H1 (cell line): ENCODE measurements around the gene TXNRD2. TPM values are rescaled to one million over a fixed set of nuclear protein-coding genes. Genes with fewer than 3 reads are reported as not detected.

Experiments
- CTCF ChIA-PET: fragments of 300-600 bp; sonication (Branson Sonifier 250); formaldehyde crosslinking; loops from one replicate; lab custom pipeline; 2021; ENCODE audit not compliant: partially characterized antibody; lab: Charles Lee
- POLR2A ChIA-PET: fragments of 300-600 bp; sonication (Branson Sonifier 250); formaldehyde crosslinking; loops from one replicate; lab custom pipeline; 2021; ENCODE audit warnings: inconsistent platforms; ENCODE audit not compliant: partially characterized antibody; lab: Charles Lee
- DNase-seq, 2 experiments: peaks; one replicate each; pipeline versions ENCODE4 v3.0.0 to v3.0.0-alpha.2; 2010 to 2022; ENCODE audit warnings: low spot score in 2 of 2, low read depth in 1 of 2, mixed read lengths in 1 of 2
- FAIRE-seq: peaks from 2 replicates; lab custom pipeline; 2011; peaks lifted over from hg19 to GRCh38; lab: Jason Lieb, UNC
- H2AFZ ChIP-seq: 2 replicates; pipeline ENCODE4 v1.8.1; 2012; ENCODE audit warnings: low read length, inconsistent platforms
- H2AK5ac ChIP-seq: 2 replicates; pipeline ENCODE4 v1.6.1; 2013; ENCODE audit warnings: low read depth, low read length
- H2BK120ac ChIP-seq: replicated peaks from 2 replicates; pipeline ENCODE3; 2013; ENCODE audit warnings: low read depth, low read length, inconsistent platforms
- H2BK12ac ChIP-seq: 2 replicates; pipeline ENCODE4 v1.6.1; 2013; ENCODE audit warnings: low read depth, low read length
- H2BK15ac ChIP-seq: 2 replicates; pipeline ENCODE4 v1.6.1; 2013; ENCODE audit warnings: low read length
- H2BK20ac ChIP-seq: 2 replicates; pipeline ENCODE4 v1.6.1; 2013; ENCODE audit warnings: low read length
- H2BK5ac ChIP-seq: 2 replicates; pipeline ENCODE4 v1.6.1; 2013; ENCODE audit warnings: low read depth, low read length
- H3K14ac ChIP-seq: 2 replicates; pipeline ENCODE4 v1.6.1; 2013; ENCODE audit warnings: inconsistent platforms; ENCODE audit not compliant: insufficient read length
- H3K18ac ChIP-seq: 2 replicates; pipeline ENCODE4 v1.6.1; 2013; ENCODE audit warnings: low read length; ENCODE audit errors: extremely low read depth
- H3K23ac ChIP-seq: 2 replicates; pipeline ENCODE4 v1.6.1; 2013; ENCODE audit warnings: inconsistent platforms; ENCODE audit not compliant: insufficient read length
- H3K23me2 ChIP-seq: 2 replicates; pipeline ENCODE4 v1.6.1; 2013; ENCODE audit warnings: low read depth, low read length
- H3K27ac ChIP-seq: 2 replicates; pipeline ENCODE4 v1.6.1; 2011; ENCODE audit warnings: low read depth, low read length, inconsistent platforms
- H3K27me3 ChIP-seq, 4 experiments: replicated peaks in 1 of 4; 1 replicate in 1 of 4; 2 replicates in 3 of 4; pipeline versions ENCODE4 v1.6.1 to v1.8.1; 2011 to 2013; ENCODE audit warnings: low read length in 3 of 4, mild to moderate bottlenecking in 3 of 4, inconsistent platforms in 2 of 4, mixed read lengths in 2 of 4, moderate library complexity in 1 of 4; ENCODE audit not compliant: control insufficient read depth in 3 of 4, insufficient read depth in 3 of 4; ENCODE audit errors: extremely low read depth in 1 of 4
- H3K36me3 ChIP-seq, 4 experiments: 2 replicates each; pipeline versions ENCODE4 v1.6.1 to v1.8.1; 2011 to 2013; ENCODE audit warnings: mild to moderate bottlenecking in 4 of 4, low read length in 3 of 4, moderate library complexity in 2 of 4, control low read depth in 1 of 4, inconsistent platforms in 1 of 4; ENCODE audit not compliant: insufficient read depth in 4 of 4, control insufficient read depth in 2 of 4
- H3K4ac ChIP-seq: replicated peaks from 2 replicates; pipeline ENCODE3; 2013; ENCODE audit warnings: low read length, low read depth, mixed read lengths, inconsistent platforms; ENCODE audit not compliant: insufficient read length
- H3K4me1 ChIP-seq, 4 experiments: replicated peaks in 1 of 4; 1 replicate in 1 of 4; 2 replicates in 3 of 4; pipeline versions ENCODE4 v1.6.1 to v1.8.1; 2011 to 2013; ENCODE audit warnings: low read length in 3 of 4, inconsistent platforms in 2 of 4, mixed read lengths in 1 of 4; ENCODE audit not compliant: insufficient read depth in 4 of 4, control insufficient read depth in 3 of 4
- H3K4me2 ChIP-seq, 2 experiments: 2 replicates each; pipeline versions ENCODE4 v1.6.1 to v1.8.1; 2011 to 2013; ENCODE audit warnings: low read depth in 2 of 2, low read length in 2 of 2, control low read depth in 1 of 2, inconsistent platforms in 1 of 2, mild to moderate bottlenecking in 1 of 2; ENCODE audit not compliant: insufficient read depth in 1 of 2
- H3K4me3 ChIP-seq, 4 experiments: fragments of 200-600, 300-600 bp in 1 of 4; sonication (generic), shearing (Covaris generic), sonication (Bioruptor Twin) in 1 of 4; 2 replicates each; pipeline versions ENCODE4 v1.5.1 to v1.8.1; 2011 to 2016; ENCODE audit warnings: low read length in 4 of 4, low read depth in 3 of 4, control low read depth in 2 of 4, inconsistent platforms in 2 of 4, mild to moderate bottlenecking in 2 of 4, mixed read lengths in 1 of 4, moderate library complexity in 1 of 4; ENCODE audit not compliant: insufficient read depth in 2 of 4; ENCODE audit errors: extremely low read depth in 1 of 4
- H3K56ac ChIP-seq: replicated peaks from 2 replicates; pipeline ENCODE3; 2013; ENCODE audit warnings: low read depth, mild to moderate bottlenecking, mixed read lengths, low read length, inconsistent platforms; ENCODE audit not compliant: insufficient read length
- H3K79me1 ChIP-seq: 2 replicates; pipeline ENCODE4 v1.6.1; 2013; ENCODE audit warnings: low read depth, low read length, control low read depth
- H3K79me2 ChIP-seq, 2 experiments: 2 replicates each; pipeline versions ENCODE4 v1.6.1 to v1.8.1; 2012 to 2013; ENCODE audit warnings: low read length in 2 of 2, mild to moderate bottlenecking in 2 of 2, inconsistent platforms in 1 of 2; ENCODE audit not compliant: insufficient read depth in 2 of 2, control insufficient read depth in 1 of 2
- H3K9ac ChIP-seq, 4 experiments: replicated peaks in 1 of 4; 1 replicate in 1 of 4; 2 replicates in 3 of 4; pipeline versions ENCODE4 v1.6.1 to v1.8.1; 2011 to 2013; ENCODE audit warnings: low read depth in 3 of 4, low read length in 3 of 4, control low read depth in 2 of 4, mild to moderate bottlenecking in 2 of 4, moderate library complexity in 2 of 4, inconsistent platforms in 1 of 4; ENCODE audit errors: extremely low read depth in 1 of 4
- H3K9me3 ChIP-seq, 2 experiments: 2 replicates each; pipeline versions ENCODE4 v1.6.1 to v1.8.1; 2012 to 2013; ENCODE audit warnings: mild to moderate bottlenecking in 2 of 2, moderate library complexity in 2 of 2, control low read depth in 1 of 2, inconsistent platforms in 1 of 2, low read depth in 1 of 2, low read length in 1 of 2, mixed read lengths in 1 of 2; ENCODE audit not compliant: insufficient read depth in 2 of 2
- H4K20me1 ChIP-seq, 2 experiments: replicated peaks in 1 of 2; 2 replicates each; pipeline versions ENCODE3 to v1.8.1; 2011 to 2013; ENCODE audit warnings: inconsistent platforms in 2 of 2, low read length in 2 of 2, mild to moderate bottlenecking in 1 of 2; ENCODE audit not compliant: insufficient read depth in 2 of 2, control insufficient read depth in 1 of 2
- H4K5ac ChIP-seq: 2 replicates; pipeline ENCODE4 v1.6.1; 2013; ENCODE audit warnings: low read length, low read depth, mixed read lengths, inconsistent platforms; ENCODE audit not compliant: insufficient read length
- H4K8ac ChIP-seq: 2 replicates; pipeline ENCODE4 v1.8.0; 2013; ENCODE audit warnings: mild to moderate bottlenecking, moderate library complexity, low read length, inconsistent platforms; ENCODE audit not compliant: insufficient read depth; ENCODE audit errors: extremely low read depth
- H4K91ac ChIP-seq: replicated peaks from 2 replicates; pipeline ENCODE3; 2013; ENCODE audit warnings: low read length, mixed read lengths, inconsistent platforms; ENCODE audit not compliant: insufficient read length
- JUND ChIP-seq: IDR thresholded peaks from 2 replicates; pipeline ENCODE4 v1.6.1; 2011; ENCODE audit warnings: mild to moderate bottlenecking, improper control_type of control experiment, low read length
- WGBS, 2 experiments: shearing (Covaris generic) in 1 of 2; methylation state at CpG; one replicate each; pipeline versions ENCODE4 v1.1.6 to v1.1.7; 2013 to 2015; ENCODE audit warnings: low lambda C conversion rate in 2 of 2, mixed read lengths in 2 of 2, inconsistent platforms in 1 of 2, low coverage in 1 of 2, missing lambda C conversion rate in 1 of 2; ENCODE audit not compliant: insufficient replicate concordance in 2 of 2, insufficient coverage in 1 of 2, insufficient read length in 1 of 2; ENCODE audit errors: extremely low coverage in 1 of 2, missing lambda C conversion rate in 1 of 2; 5-methylcytosine and 5-hydroxymethylcytosine counted together
- polyA plus RNA-seq, 7 experiments: library from polyadenylated mRNA; depleted of rRNA in 3 of 7; stranded (reverse) in 5 of 7; unstranded in 2 of 7; fragments of >200 nt in 5 of 7; fragments of 200-250 nt in 2 of 7; gene quantifications; 1 replicate in 5 of 7; 2 replicates in 1 of 7; 4 replicates in 1 of 7; pipeline versions ENCODE4 v1.2.1 to v1.2.3, GENCODE V29; 2011 to 2013; ENCODE audit warnings: missing spikeins in 2 of 7, mixed read lengths in 2 of 7
- total RNA-seq: library from RNA; stranded (reverse); fragmentation: NEBNext Ultra II Directional; extraction: Animal tissue kit (Norgen Biotek cat#: 25700); gene quantifications from 2 replicates; pipeline ENCODE4 v1.2.1, GENCODE V29; 2021

Gene TXNRD2
- total and polyA plus RNA-seq, 2 of the 8 experiments (the other 6 are each of a cell fraction or from before 2014, with no cell fraction given): 14.8 to 21.9 TPM

GRCh38 chr22:19967850-19968449, 26.3 kb upstream of the TXNRD2 start:
- Histone ChIP-seq H3K79me1 (no peaks in the 10 kb centered on the region), H3K56ac (no peak overlapping the region), H3K4me3 (no peak overlapping the region), H2BK20ac (no peak overlapping the region), H3K27ac (no peak overlapping the region), H3K4ac (no peak overlapping the region), H4K91ac (no peak overlapping the region), H3K23ac (no peak overlapping the region), H3K4me1 (peaks cover 0 to 7% (median 6%) of the 10 kb centered on the region in 4 experiments; a peak in 6 of 7 replicates), H3K23me2 (no peaks in the 10 kb centered on the region), H2AFZ (no peak overlapping the region), H2BK5ac (no peak overlapping the region; the same call in 1 of the 2 replicates), H3K18ac (no peak overlapping the region), H3K9me3 (no peaks in the 10 kb centered on the region), H2AK5ac (no peak overlapping the region), H3K4me2 (no peak overlapping the region), H2BK12ac (no peak overlapping the region), H3K9ac (no peak overlapping the region), H2BK15ac (no peak overlapping the region), H3K36me3 (peaks cover 0 to 12% (median 9%) of the 10 kb centered on the region in 4 experiments; a peak in 5 of 8 replicates), H3K14ac (no peak overlapping the region), H4K8ac (peak overlapping the region; percentile 29), H4K20me1 (peaks cover 5 to 6% of the 10 kb centered on the region in 2 experiments), H4K5ac (no peak overlapping the region), H3K27me3 (no peaks in the 10 kb centered on the region), H3K79me2 (no peaks in the 10 kb centered on the region), H2BK120ac (no peak overlapping the region)
- ChIA-PET POLR2A (interaction anchor here (1.3 kb wide), 1 partner anchor 67 kb away, joined by 4 read pairs; no protein-coding TSS in a partner anchor), CTCF (interaction anchor here (1.8 to 16.2 kb wide), 4 partner anchors 15 to 43 kb away, joined by 5 to 369 read pairs (median 36); no protein-coding TSS in a partner anchor)
- DNase-seq: no peak
- 93% methylated on average over 7 of the region's 7 CpGs; no CpG with 5 or more reads in 1 of the 2 experiments for WGBS, 2 experiments
- no peak for FAIRE-seq
- no peak for TF ChIP-seq JUND
